SHP77 (cell line): ENCODE data around the gene FCRLA.
"Not testable (repeated sequence)": the region's sequence is repeated elsewhere in the genome, so short reads cannot be mapped to it uniquely, and the experiment has no call there.

ENCODE experiments used
- DNase-seq, 2 experiments: peaks; one replicate each; lab custom pipeline; 2025; lab: John Stamatoyannopoulos, UW

FCRLA gene, protein sequence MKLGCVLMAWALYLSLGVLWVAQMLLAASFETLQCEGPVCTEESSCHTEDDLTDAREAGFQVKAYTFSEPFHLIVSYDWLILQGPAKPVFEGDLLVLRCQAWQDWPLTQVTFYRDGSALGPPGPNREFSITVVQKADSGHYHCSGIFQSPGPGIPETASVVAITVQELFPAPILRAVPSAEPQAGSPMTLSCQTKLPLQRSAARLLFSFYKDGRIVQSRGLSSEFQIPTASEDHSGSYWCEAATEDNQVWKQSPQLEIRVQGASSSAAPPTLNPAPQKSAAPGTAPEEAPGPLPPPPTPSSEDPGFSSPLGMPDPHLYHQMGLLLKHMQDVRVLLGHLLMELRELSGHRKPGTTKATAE

DNA sequence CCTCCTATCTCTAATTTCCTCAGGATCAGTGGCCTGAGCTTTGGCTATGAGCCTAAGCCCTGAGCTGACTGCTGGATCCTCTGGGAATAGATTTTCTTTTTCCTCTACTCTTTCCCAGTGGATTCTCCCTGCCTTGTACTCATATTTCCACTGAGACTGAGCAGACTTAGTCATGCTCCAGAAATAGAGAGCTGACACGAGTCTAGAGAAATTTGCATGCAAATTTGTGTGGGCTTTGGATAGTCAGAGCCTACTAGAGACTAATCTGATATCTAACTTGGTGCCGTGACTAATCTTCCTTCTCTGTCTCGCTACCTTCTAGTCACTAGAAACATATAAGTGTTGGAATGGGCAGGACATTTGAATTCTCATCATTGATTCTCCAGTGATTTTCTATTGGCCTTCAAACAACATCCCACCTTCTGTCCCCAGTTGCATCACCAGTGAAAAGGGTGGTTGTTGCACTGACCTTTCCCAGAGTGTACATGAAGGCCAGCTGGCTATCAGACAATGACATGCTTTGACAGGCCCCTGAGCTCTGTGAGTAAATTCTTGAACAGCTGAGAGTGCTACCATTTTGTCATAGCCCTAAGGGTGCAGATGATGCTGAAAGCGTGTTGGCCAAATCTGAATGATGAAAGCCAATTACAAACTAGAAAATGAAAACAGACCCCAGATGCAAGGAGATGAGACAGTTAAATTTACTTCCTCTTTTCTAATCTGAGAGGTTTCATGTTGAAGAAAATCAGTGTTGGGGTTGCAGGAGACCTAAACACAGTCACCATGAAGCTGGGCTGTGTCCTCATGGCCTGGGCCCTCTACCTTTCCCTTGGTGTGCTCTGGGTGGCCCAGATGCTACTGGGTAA lies at the start of gene FCRLA:
FCRLA (plus strand) TSS at position 748 of the 866 bp plus-strand sequence; CDS start at position 784, 36 bp downstream.
- DNase-seq = no peak

DNA sequence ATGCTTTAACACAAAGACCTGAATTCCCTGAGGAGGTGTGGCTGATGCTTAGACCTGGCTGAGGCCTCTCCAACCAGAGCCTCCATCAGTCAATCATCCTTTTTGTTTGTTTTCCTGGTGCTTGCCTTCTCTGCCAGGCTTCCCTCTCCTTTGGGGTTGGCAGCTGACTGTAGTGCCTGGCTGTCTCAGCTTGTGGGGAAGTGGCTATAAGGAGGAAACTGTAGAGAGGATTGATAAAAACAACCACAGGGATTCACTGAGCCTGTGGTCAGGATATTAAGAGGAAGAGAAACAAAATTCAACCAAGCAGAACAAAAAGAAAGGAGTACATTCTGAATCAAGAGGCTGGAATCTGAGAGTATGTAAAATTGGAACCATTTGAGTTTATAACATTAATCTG lies 48.5 kb upstream of the FCRLA start:
- DNase-seq = not testable (repeated sequence)

DNA sequence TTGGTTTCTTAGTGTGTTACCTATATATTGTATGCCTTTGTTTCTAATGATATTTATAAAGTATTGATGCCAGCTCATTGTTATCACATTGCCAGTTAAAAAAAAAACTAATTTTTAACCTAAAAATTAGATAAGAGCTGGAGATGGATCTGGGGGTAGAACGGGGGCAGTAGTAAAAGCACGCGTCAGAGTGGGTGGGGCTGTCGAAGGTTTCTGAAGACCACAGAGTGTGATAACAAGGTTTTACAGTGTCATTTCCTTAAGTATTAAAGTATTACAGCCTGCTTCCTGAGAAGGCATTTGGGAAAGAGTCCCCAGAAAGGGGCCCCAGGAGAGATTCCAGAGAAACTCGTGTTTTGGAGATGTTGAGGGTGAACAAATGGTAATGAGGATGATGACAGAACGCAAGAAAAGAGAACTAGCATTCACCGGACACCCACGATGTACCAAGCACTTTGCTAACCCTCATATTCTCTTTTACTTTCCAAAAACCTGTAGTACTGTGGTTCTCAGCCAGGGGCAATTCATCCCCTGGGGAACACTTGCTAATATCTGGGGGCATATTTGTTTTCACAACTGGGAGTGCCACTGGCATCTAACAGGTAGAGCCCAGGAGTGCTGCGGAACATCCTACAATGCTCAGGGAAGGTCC lies 45.2 kb upstream of the FCRLA start:
- DNase-seq = not testable (repeated sequence)

DNA sequence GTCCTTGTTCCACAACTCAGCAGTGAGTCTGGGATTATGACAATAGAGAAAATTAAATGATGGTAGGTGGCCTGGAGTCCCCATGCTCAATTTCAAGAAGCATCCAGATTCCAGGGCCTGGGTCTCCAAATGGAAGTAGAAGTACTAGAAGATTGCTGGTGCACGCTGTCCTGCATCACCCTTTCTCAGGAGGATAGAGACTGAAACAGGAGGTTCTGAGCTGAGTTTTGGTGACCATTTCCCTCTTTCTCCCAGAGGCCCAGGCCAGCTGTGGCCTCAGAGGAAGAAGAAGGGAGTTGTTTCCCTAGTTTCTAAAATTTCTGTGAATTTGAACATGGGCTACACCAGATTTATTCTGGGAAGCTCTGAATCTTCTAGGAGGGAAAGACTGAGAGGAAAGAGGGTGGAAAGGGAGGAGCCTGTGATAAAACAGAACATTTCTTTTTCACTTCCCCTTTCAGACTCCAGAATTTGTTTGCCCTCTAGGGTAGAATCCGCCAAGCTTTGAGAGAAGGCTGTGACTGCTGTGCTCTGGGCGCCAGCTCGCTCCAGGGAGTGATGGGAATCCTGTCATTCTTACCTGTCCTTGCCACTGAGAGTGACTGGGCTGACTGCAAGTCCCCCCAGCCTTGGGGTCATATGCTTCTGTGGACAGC lies 44.2 kb upstream of the FCRLA start, which contains the start of gene FCGR2B:
FCGR2B (plus strand) TSS at position 460 of the 656 bp plus-strand sequence; CDS start at position 559, 99 bp downstream.
- DNase-seq = not testable (repeated sequence)

DNA sequence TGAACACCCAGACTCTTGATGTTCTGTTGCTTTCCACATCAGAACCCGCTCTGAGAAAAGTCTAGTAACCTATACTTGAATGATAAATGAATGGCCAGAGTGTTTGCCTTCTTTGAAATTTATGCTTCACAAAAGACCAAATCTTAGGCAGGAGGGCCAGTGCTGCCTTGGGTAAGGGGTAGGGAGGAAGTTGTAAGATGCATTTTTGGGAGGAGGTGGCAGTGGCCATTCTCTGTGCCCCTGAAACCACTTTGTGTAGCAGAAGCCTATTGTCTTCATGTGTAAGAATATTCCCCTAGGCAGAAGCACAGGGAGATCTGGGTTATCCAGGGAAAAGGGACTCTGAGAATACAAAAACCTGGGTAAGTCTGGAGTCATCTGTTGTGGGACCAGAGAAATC lies 43.5 kb upstream of the FCRLA start:
- not testable (repeated sequence) for DNase-seq

DNA sequence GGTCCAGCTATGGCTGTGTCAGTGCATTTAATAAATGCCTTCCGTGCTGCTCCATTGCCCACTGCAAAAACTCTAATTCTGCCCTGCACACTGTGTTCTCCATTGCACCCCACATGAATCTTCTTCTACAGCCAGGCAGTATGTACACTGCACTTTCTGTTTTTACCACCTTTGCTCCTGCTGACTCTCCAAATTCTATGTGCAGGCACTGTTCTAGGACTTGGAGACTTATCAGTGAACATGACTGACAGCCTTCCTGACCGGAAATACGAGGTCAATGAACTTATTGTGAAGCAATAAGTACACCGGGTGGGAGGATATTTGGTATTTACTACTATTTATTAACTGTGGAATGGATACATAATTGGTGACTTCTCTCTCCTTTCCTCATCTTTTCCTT lies 42.3 kb upstream of the FCRLA start:
- not testable (repeated sequence) for DNase-seq

DNA sequence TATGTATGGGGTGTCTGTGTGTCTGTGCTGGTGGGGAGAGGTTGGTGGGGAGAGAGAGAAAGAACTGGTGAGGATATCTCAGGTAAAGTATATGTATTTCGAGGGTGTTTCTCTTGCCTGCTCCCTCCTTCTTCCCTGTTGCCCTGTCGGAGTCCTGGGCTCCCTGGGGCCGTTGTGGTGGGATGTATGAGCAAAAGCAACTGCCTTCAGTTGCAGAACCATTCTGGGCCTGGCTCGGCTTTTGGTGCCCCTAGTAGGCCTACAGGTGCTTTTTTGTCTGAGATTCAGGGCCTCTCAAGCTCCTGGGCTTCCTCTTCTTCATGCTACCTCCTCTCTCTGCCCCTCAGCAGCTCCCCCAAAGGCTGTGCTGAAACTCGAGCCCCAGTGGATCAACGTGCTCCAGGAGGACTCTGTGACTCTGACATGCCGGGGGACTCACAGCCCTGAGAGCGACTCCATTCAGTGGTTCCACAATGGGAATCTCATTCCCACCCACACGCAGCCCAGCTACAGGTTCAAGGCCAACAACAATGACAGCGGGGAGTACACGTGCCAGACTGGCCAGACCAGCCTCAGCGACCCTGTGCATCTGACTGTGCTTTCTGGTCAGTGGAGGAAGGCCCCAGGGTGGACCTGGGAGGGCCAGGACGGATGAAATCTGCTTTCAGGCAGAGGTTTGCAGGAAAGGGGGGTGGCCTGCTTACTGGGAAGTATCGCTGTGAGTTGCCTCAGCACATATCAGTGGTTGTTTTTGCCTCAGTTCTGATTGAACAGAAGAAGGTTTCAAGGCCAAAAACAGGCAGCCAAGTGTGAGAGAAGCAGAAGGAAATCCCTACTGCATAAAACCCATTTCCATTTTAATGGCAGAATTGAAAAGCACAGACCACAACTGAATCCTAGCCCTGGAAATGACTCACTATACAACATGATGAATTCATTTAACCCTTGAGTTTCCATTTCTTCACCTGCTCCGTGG lies 35.7 kb upstream of the FCRLA start:
- not testable (repeated sequence) for DNase-seq

DNA sequence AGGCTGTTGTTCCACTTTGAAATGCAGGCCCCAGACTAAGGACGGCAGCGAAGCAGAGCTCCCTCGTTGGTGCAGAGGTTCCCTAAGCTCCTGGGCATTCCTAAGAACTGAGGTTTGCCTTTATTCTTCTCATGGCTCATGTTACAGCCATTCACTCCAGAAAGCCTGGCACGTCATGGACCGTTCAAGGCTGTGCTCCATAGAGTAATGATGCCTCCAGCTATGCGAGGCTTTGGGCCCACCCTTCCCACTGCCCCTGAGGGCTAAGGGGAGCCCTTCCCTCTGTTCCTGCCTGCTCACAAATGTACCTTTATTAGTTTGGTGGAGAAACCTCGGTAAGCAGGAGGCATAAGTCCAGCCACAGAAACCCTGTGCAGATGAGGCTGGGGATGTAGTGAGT lies 33.6 kb upstream of the FCRLA start:
- DNase-seq = not testable (repeated sequence)

DNA sequence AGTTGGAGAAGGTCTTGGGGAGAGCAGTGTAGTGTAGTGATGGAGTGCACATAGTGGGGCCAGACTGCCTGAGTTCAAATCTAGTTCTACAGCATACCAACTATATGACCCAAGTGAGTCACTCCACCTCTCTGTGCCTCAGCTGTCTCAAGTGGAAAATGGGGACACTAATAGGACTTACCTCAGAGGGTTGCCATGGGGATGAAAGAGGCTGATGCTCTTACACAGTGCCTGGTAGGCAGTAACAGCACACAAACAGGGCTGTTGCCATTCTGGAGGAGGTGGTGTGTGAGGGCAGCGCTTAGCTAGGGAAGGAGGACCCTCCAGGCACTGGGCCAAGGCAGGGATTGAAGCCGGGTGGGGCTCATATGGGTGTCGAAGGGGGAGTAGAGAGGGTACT lies 32.6 kb upstream of the FCRLA start:
- not testable (repeated sequence) for DNase-seq

DNA sequence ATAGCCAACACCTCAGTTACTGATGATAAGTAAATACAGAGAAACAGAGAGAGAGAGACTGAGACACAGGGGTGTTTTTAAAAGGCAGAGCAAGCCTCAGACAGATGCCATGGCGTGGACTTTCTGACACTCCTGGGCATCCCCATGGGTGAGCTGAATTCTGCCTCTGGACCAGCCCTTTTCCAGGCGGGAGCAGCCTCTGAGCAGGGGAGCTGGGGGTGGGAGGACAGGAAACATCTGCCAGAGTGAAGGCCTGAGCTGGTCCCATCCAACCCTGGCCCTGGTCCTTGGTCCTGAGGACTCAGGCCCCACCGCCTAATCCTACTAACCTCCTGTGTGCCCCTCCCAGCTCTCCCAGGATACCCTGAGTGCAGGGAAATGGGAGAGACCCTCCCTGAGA lies 32.1 kb upstream of the FCRLA start:
- not testable (repeated sequence) for DNase-seq

DNA sequence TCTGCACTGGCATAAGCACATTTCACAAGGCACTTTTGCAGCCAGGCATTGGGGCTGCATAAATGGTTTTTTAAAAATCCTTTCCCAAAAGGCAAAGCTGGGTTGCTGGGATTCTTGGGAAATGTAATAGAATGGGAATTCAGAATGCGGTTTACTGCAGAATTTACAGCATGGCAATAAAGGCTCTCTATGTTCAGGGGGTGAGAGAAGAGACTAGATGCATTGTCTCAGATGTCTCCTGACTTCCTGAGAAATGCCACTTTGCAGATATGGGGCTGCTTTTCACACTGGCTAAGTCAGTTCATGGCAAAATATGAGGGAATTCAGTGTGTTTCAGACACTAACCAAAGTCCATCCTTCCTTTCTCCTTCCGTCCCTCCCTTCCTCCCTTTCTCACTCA lies 30.6 kb upstream of the FCRLA start:
- DNase-seq = no peak

DNA sequence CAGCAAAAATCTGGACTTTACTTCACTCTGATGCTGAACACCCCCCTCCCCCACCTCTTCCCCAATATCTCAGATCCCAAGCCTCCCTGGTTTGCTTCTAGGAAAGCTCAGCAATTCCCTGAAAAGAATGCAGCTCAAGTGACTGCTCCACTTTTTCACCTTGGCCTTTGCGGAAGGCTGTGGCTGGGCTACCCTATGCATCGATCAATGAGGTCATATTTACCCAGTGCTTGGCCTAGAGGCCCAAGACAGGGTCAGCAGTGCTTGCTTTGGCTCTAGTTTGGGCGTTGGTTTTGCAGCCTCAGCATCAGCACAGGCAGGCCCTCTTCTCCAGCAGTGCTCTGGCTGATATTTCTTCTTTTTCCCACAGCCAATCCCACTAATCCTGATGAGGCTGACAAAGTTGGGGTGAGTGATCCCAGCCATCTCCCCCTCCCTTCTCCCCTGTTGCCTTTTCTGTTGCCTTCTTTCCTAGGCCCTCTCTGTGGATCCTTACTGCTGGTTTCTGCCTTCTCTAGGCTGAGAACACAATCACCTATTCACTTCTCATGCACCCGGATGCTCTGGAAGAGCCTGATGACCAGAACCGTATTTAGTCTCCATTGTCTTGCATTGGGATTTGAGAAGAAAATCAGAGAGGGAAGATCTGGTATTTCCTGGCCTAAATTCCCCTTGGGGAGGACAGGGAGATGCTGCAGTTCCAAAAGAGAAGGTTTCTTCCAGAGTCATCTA lies 29.9 kb upstream of the FCRLA start:
- no peak for DNase-seq

DNA sequence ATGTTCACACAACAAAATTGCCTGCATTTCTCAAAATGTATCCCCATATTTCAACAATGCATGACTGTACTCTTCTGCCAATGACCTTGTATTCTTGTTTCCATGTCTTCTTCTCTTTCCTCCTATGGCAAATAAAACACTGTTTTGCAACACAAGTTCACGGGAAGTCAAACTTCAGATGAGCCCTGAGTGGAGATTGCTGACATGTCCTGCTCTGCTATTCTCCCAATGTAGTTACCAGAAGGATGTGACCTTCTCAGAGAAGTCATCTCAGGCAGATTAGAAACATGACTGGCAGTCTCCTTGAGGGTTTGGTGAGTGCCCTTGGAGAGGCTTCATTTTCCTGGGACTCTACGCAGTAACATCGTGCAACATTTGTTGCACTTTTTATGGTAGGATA lies 28.5 kb upstream of the FCRLA start:
- no peak for DNase-seq

DNA sequence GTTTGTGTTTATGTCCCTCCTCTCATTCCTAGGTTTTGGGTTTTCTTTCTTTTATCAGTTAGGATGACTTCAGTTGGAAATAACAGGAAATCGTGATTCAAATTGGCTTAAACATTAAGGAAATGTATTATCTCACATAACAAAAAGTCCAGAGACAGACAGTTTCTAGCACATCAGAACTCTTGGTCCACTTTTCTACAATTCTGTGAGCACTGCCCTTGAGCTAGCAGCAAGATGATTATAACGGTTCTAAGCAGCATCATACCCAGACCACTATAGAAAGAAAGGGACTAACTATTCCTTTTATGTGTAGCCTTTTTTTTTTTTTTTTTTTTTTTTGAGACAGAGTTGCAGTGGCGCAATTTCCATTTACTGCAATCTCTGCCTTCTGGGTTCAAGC lies 25.1 kb upstream of the FCRLA start:
- no peak for DNase-seq

DNA sequence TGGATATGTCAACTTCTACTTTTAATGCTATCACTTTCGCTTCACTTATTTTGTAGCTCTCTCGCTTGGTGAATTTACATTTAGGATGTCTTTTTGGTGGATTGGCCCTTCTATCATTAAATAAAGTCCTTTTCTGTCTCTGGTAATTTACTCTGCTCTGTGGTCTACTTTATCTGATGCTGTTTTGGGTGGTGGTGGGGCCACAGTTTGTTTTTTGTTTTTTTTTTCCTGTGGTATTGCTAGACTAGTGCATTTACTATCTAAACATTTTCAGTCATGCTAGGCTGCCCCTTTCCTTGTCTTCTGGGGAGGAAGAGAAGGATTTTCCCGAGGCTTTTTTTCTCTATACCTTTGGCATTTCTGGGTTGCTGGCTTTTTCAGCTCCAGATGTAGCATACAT lies 18.1 kb upstream of the FCRLA start:
- no peak for DNase-seq

DNA sequence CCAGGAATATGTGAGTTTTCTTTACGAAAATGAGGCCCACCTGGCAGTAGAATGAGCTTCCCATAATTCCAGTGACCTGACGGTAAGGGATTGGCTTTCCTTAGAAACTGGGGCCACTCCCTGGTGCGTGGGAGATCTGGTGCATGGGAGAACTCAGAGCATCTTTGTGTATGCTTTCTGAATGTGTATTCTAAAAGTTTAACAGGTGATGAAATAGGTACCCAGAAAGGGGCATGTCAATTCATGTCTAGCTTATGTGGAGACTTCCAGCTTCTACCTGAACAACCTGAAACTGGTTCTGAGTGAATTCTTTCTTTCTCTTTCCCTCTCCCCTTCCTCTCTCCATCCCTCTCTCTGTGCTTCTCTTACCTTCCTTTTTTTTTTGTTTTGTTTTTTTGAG lies 15.2 kb upstream of the FCRLA start:
- DNase-seq = no peak

DNA sequence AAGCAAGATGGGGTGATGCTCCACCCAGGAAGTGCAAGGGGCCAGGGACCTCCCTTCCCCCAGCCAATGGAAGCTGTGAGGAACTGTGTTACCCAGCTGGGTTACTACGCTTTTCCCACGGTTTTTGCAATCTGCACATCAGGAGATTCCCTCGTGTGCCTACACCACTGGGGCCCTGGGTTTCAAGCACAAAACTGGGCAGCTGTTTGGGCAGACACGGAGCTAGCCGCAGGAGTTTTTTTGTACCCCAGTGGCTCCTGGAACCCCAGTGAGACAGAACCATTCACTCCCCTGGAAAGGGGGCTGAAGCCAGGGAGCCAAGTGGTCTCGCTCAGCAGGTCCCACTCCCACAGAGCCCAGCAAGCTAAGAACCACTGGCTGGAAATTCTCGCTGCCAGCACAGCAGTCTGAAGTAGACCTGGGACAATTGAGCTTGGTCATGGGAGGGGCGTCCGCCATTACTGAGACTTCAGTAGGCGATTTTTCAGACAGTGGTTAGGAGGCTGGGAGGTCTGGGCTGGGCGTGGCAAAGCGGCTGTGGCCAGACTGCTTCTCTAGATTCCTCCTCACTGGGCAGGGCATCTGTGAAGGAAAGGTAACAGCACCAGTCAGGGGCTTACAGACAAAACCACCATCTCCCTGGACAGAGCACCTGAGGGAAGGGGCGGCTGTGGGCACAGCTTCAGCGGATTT lies 13.9 kb upstream of the FCRLA start:
- peak in 1 of 2 experiments; percentile 0 for DNase-seq

DNA sequence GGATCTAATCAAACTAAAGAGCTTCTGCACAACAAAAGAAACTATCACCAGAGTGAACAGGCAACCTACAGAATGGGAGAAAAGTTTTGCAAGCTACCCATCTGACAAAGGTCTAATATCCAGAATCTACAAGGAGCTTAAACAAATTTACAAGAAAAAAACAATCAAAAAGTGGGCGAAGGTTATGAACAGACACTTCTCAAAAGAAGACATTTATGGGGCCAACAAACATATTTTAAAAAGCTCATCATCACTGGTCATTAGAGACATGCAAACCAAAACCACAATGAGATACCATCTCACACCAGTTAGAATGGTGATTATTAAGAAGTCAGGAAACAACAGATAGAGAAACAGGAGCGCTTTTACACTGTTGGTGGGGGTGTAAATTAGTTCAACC lies 8.7 kb upstream of the FCRLA start:
- not testable (repeated sequence) for DNase-seq

DNA sequence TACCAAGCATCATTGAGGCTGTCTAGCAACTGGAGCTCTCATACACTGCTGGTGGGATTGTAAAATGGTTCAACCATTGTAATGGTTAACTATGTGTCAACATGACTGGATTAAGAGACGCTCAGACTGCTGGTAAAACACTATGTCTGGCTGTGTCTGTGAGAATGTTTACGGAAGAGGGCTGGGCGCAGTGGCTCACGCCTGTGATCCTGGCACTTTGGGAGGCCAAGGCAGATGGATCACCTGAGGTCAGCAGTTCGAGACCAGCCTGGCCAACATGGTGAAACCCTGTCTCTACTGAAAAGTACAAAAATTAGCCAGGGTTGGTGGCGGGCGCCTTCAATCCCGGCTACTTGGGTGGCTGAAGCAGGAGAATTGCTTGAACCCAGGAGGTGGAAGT lies 4.8 kb upstream of the FCRLA start:
- DNase-seq = peak; percentile 4 to 12
